Esophagus squamous epithelium (tissue), 5 donors: ENCODE measurements around the gene WT1. TPM values are rescaled to one million over a fixed set of nuclear protein-coding genes. Genes with fewer than 3 reads are reported as not detected.

Experiments
- DNase-seq: peaks from one replicate; lab custom pipeline; 2025; lab: John Stamatoyannopoulos, UW
- H3K27ac ChIP-seq, 4 donors: fragments of 200-600 bp; sonication (generic); one replicate each; pipeline ENCODE4 v1.5.1; 2016 to 2019; ENCODE audit warnings: mild to moderate bottlenecking in 1 of 4
- H3K27me3 ChIP-seq, 4 donors: fragments of 200-600 bp; sonication (generic); 1 replicate in 3 of 4; 2 replicates in 1 of 4; pipeline versions ENCODE4 v1.5.1 to v1.6.0; 2017 to 2021; ENCODE audit warnings: antibody characterized with exemption in 1 of 4
- H3K36me3 ChIP-seq, 3 donors: fragments of 200-600 bp; sonication (generic); one replicate each; pipeline ENCODE4 v1.5.1; 2016 to 2019
- H3K4me1 ChIP-seq, 3 donors: fragments of 200-600 bp; sonication (generic); one replicate each; pipeline ENCODE4 v1.5.1; 2017 to 2019
- H3K4me3 ChIP-seq, 4 donors: fragments of 200-600 bp; sonication (generic); 1 replicate in 3 of 4; 2 replicates in 1 of 4; pipeline ENCODE4 v1.5.1; 2016 to 2019; ENCODE audit warnings: mild to moderate bottlenecking in 2 of 4, moderate library complexity in 1 of 4
- H3K9me3 ChIP-seq, 3 donors: fragments of 200-600 bp; sonication (generic); one replicate each; pipeline ENCODE4 v1.5.1; 2016 to 2019
- CTCF ChIP-seq, 6 experiments: fragments of 450-650 bp in 4 of 6; fragments of 200-600 bp in 2 of 6; sonication (generic) in 2 of 6; IDR thresholded peaks; one replicate each; pipeline ENCODE4 v1.5.1; 2016 to 2019; ENCODE audit warnings: antibody characterized with exemption in 6 of 6, mild to moderate bottlenecking in 4 of 6, moderate library complexity in 4 of 6
- POLR2A ChIP-seq, 4 donors: fragments of 450-650 bp; IDR thresholded peaks; one replicate each; pipeline ENCODE4 v1.6.1; 2017; ENCODE audit warnings: antibody characterized with exemption in 4 of 4, mild to moderate bottlenecking in 4 of 4, moderate library complexity in 3 of 4
- WGBS, 2 donors: methylation state at CpG; one replicate each; pipeline ENCODE4 v1.1.5; 2018; 5-methylcytosine and 5-hydroxymethylcytosine counted together
- intact Hi-C: fragments of 100-400 bp; cut with DNase I; formaldehyde crosslinking; loops from one replicate; pipeline ENCODE4 v1.15.0; 2022
- total RNA-seq, 4 donors: library from RNA; depleted of rRNA; stranded (reverse); fragments of >200 nt; gene quantifications; one replicate each; pipeline ENCODE4 v1.1.0, GENCODE V29; 2016
- donor health status: DM: yes; HTN: yes; CAD: no.

WT1 gene
- total RNA-seq, 4 donors from 2014 or later, result not detected

- peaks cover 0 to 75% (median 0%) of the 10 kb centered on the region in 4 donors for H3K27me3 ChIP-seq
- 58 to 63% methylated on average over 6 of the region's 6 CpGs for WGBS, 2 donors
Observed at GRCh38 chr11:32446227-32446626, 10.9 kb upstream of the WT1 start.

GRCh38 chr11:32444186-32444585, 8.8 kb upstream of the WT1 start:
- H3K36me3 ChIP-seq, result no peaks in the 10 kb centered on the region
- no peak overlapping the region for H3K4me3 ChIP-seq
- no peak overlapping the region for H3K27ac ChIP-seq
- DNase-seq, result no peak
- TF ChIP-seq CTCF (IDR thresholded peaks at IDR 0.05) (no peak), POLR2A (IDR thresholded peaks at IDR 0.05) (no peak)
- intact Hi-C loops, result no loop called here
- H3K27me3 ChIP-seq, result peaks cover 0 to 79% (median 4%) of the 10 kb centered on the region in 4 donors
- H3K9me3 ChIP-seq, result no peaks in the 10 kb centered on the region
- 67 to 81% methylated on average over 4 of the region's 4 CpGs for WGBS, 2 donors
- peaks cover 0 to 4% (median 0%) of the 10 kb centered on the region in 3 donors for H3K4me1 ChIP-seq

More at GRCh38 chr11:32446227-32446626, 10.9 kb upstream of the WT1 start:
- intact Hi-C loops, result no loop called here
- no peaks in the 10 kb centered on the region for H3K9me3 ChIP-seq
- no peaks in the 10 kb centered on the region for H3K36me3 ChIP-seq
- no peak for TF ChIP-seq CTCF (IDR thresholded peaks at IDR 0.05)
- no peak for TF ChIP-seq POLR2A (IDR thresholded peaks at IDR 0.05)
- H3K27ac ChIP-seq, result no peak overlapping the region
- no peak overlapping the region for H3K4me3 ChIP-seq
- DNase-seq, result no peak
- H3K4me1 ChIP-seq, result no peaks in the 10 kb centered on the region

- Histone ChIP-seq H3K36me3 (no peaks in the 10 kb centered on the region), H3K27ac (no peak overlapping the region), H3K9me3 (no peaks in the 10 kb centered on the region), H3K27me3 (peaks cover 5 to 98% (median 26%) of the 10 kb centered on the region in 4 donors), H3K4me3 (no peak overlapping the region), H3K4me1 (peaks cover 0 to 36% (median 1%) of the 10 kb centered on the region in 3 donors)
- TF ChIP-seq CTCF (IDR thresholded peaks at IDR 0.05) (no peak), POLR2A (IDR thresholded peaks at IDR 0.05) (no peak)
- DNase-seq, result no peak
- intact Hi-C loops, result no loop called here
- 19 to 25% methylated on average over 9 of the region's 9 CpGs for WGBS, 2 donors
Observed at GRCh38 chr11:32440916-32441315, 5.6 kb upstream of the WT1 start.

GRCh38 chr11:32440312-32440908, 5.1 kb upstream of the WT1 start:
- H3K36me3 ChIP-seq, result no peaks in the 10 kb centered on the region
- H3K27ac ChIP-seq, result no peak overlapping the region
- peaks cover 10 to 98% (median 30%) of the 10 kb centered on the region in 4 donors for H3K27me3 ChIP-seq
- TF ChIP-seq CTCF (IDR thresholded peaks at IDR 0.05) (no peak), POLR2A (IDR thresholded peaks at IDR 0.05) (no peak)
- H3K9me3 ChIP-seq, result no peaks in the 10 kb centered on the region
- H3K4me1 ChIP-seq, result peaks cover under 1 to 41% (median 6%) of the 10 kb centered on the region in 3 donors
- intact Hi-C loops, result no loop called here
- no peak overlapping the region for H3K4me3 ChIP-seq
- 31 to 32% methylated on average over 6 of the region's 6 CpGs for WGBS, 2 donors
- DNase-seq, result no peak

- Histone ChIP-seq H3K27ac (no peak overlapping the region), H3K4me1 (peaks cover 2 to 49% (median 8%) of the 10 kb centered on the region in 3 donors), H3K36me3 (no peaks in the 10 kb centered on the region), H3K9me3 (no peaks in the 10 kb centered on the region), H3K27me3 (peaks cover 17 to 98% (median 33%) of the 10 kb centered on the region in 4 donors), H3K4me3 (no peak overlapping the region)
- 17 to 19% methylated on average over 16 to 19 of the region's 21 CpGs for WGBS, 2 donors
- no peak for DNase-seq
- TF ChIP-seq POLR2A (IDR thresholded peaks at IDR 0.05), result no peak
- no peak for TF ChIP-seq CTCF (IDR thresholded peaks at IDR 0.05)
- intact Hi-C loops, result no loop called here
Observed at GRCh38 chr11:32439501-32440210, 4.3 kb upstream of the WT1 start.
